D721Med (cell line): ENCODE data around the gene ANKHD1.

Experiments used
- DNase-seq: peaks from one replicate; pipeline ENCODE4 v3.0.0; 2011; ENCODE audit warnings: low spot score; ENCODE audit not compliant: insufficient read length
- FAIRE-seq: peaks from 2 replicates; lab custom pipeline; 2011; peaks lifted over from hg19 to GRCh38; lab: Jason Lieb, UNC
- CTCF ChIP-seq: IDR thresholded peaks from 2 replicates; pipeline ENCODE4 v1.5.1; 2012; ENCODE audit warnings: mild to moderate bottlenecking, control low read depth; ENCODE audit not compliant: insufficient read depth; ENCODE audit errors: missing control alignments

The ANKHD1 gene

GRCh38 chr5:140544986-140545385 lies 143.4 kb downstream of the ANKHD1 start:
- FAIRE-seq (no peak), DNase-seq (no peak)
- no peak for TF ChIP-seq CTCF

GRCh38 chr5:140545606-140546005 lies 144.0 kb downstream of the ANKHD1 start:
- FAIRE-seq (no peak), DNase-seq (no peak)
- TF ChIP-seq CTCF = no peak

GRCh38 chr5:140546851-140547507 lies 145.3 kb downstream of the ANKHD1 start:
- no peak for FAIRE-seq
- no peak for TF ChIP-seq CTCF
- no peak for DNase-seq

GRCh38 chr5:140547508-140548299 lies 146.1 kb downstream of the ANKHD1 start, which contains the start of gene EIF4EBP3:
EIF4EBP3 (plus strand) TSS chr5:140547662; CDS start chr5:140547738, 76 bp downstream.
- DNase-seq (peak; percentile 50), FAIRE-seq (no peak)
- no peak for TF ChIP-seq CTCF

- DNase-seq (no peak), FAIRE-seq (no peak)
Measured at GRCh38 chr5:140548300-140548688, 146.7 kb downstream of the ANKHD1 start.

GRCh38 chr5:140548791-140549190 lies 147.2 kb downstream of the ANKHD1 start:
- DNase-seq = no peak
- no peak for FAIRE-seq
- TF ChIP-seq CTCF = no peak

More at GRCh38 chr5:140548300-140548688, 146.7 kb downstream of the ANKHD1 start:
- TF ChIP-seq CTCF = no peak
